ENCODE data around the gene PRKAG1.

- no peak for TF ChIP-seq CTCF (IDR thresholded peaks at IDR 0.05)
- no peak for TF ChIP-seq POLR2A (IDR thresholded peaks at IDR 0.05)
- TF ChIP-seq POLR2AphosphoS5 (IDR thresholded peaks at IDR 0.05; ENCODE audit: insufficient read depth in 1 of 2, low read depth in 1 of 2), result no peak
Observed at GRCh38 chr12:49014547-49014946, 4.0 kb downstream of the PRKAG1 start.

Measured in vagina (tissue), 2 donors.